ENCODE data around the gene CNTN5. TPM values are rescaled to one million over a fixed set of nuclear protein-coding genes. Genes with fewer than 3 reads are reported as not detected.

CNTN5 gene
- polyA plus RNA-seq, 1 donor (not counting 4 experiments of a cell fraction or from before 2014, with no cell fraction given), result not detected

GRCh38 chr11:100119176-100119575 lies 1098.4 kb downstream of the CNTN5 start:
- H3K27me3 ChIP-seq (ENCODE audit: control insufficient read depth, extremely low read depth, insufficient read depth, low read length), result no peaks in the 10 kb centered on the region
- DNase-seq (ENCODE audit: low read depth, low spot score), result no peak
- dilution Hi-C loops (cut with MboI; ENCODE audit: extremely low pct_ligation_motif_present, low sequenced_read_pairs), result no loop called here
- no peak overlapping the region for H3K4me2 ChIP-seq (ENCODE audit: control insufficient read depth, extremely low read depth, insufficient read depth, low read depth, low read length)
- H4K20me1 ChIP-seq (ENCODE audit: control insufficient read depth, extremely low read depth, insufficient read depth, low read length), result no peaks in the 10 kb centered on the region
- H3K9ac ChIP-seq (ENCODE audit: control insufficient read depth, extremely low read depth, insufficient read depth, low read length), result no peak overlapping the region
- H3K4me3 ChIP-seq (ENCODE audit: control insufficient read depth in 2 of 3, extremely low read depth in 1 of 3, insufficient read depth in 2 of 3, low read depth in 1 of 3, low read length in 3 of 3), result no peak overlapping the region
- H3K9me1 ChIP-seq (ENCODE audit: control insufficient read depth, extremely low read depth, insufficient read depth, low read length), result no peaks in the 10 kb centered on the region
- H3K9me3 ChIP-seq (ENCODE audit: control insufficient read depth, low read depth, low read length), result no peaks in the 10 kb centered on the region
- FAIRE-seq, result no peak
- H2AFZ ChIP-seq (ENCODE audit: control insufficient read depth, low read length), result no peak overlapping the region
- H3K27ac ChIP-seq (ENCODE audit: control insufficient read depth, insufficient read depth, low read length), result no peak overlapping the region
- H3K79me2 ChIP-seq (ENCODE audit: control insufficient read depth, insufficient read depth, low read length), result no peaks in the 10 kb centered on the region
- H3K36me3 ChIP-seq (ENCODE audit: control insufficient read depth in 2 of 2, extremely low read depth in 1 of 2, insufficient read depth in 2 of 2, low read length in 2 of 2), result no peaks in the 10 kb centered on the region
- no peak for TF ChIP-seq CTCF (optimal IDR thresholded peaks at IDR 0.05 in 1 of 3, IDR thresholded peaks at IDR 0.05 in 1 of 3, conservative IDR thresholded peaks at IDR 0.05 in 1 of 3; ENCODE audit: extremely low read depth in 1 of 3, insufficient read depth in 2 of 3, low read length in 3 of 3)
- no peak for TF ChIP-seq EZH2 (IDR thresholded peaks at IDR 0.05; ENCODE audit: low read length)
- H3K4me1 ChIP-seq (ENCODE audit: control insufficient read depth, extremely low read depth, insufficient read depth, low read length), result no peaks in the 10 kb centered on the region

DNA sequence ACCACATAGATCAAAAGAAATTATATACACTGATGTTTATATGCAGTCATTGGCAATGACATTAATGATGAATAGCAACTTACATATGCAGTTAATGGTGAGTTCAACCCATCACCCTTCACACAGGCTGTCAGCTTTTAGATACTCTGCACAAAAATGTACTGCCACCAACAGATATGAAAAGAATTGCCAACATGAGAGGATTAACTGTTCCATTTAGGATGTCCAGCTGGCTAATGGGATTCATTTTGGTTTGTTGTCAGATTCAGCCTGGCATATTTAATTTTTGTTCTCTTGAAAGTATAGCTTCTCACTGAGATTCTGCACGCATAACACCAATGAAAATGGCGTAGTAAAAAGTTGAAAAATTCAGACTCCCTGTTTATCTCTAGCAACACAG lies 1112.4 kb downstream of the CNTN5 start:
- H3K9ac ChIP-seq (ENCODE audit: control insufficient read depth, extremely low read depth, insufficient read depth, low read length), result no peak overlapping the region
- H3K27me3 ChIP-seq (ENCODE audit: control insufficient read depth, extremely low read depth, insufficient read depth, low read length), result no peaks in the 10 kb centered on the region
- no peaks in the 10 kb centered on the region for H3K4me1 ChIP-seq (ENCODE audit: control insufficient read depth, extremely low read depth, insufficient read depth, low read length)
- no peak overlapping the region for H3K27ac ChIP-seq (ENCODE audit: control insufficient read depth, insufficient read depth, low read length)
- no peak for DNase-seq (ENCODE audit: low read depth, low spot score)
- no peaks in the 10 kb centered on the region for H3K9me3 ChIP-seq (ENCODE audit: control insufficient read depth, low read depth, low read length)
- H4K20me1 ChIP-seq (ENCODE audit: control insufficient read depth, extremely low read depth, insufficient read depth, low read length), result no peaks in the 10 kb centered on the region
- H3K4me2 ChIP-seq (ENCODE audit: control insufficient read depth, extremely low read depth, insufficient read depth, low read depth, low read length), result no peak overlapping the region
- no peaks in the 10 kb centered on the region for H3K9me1 ChIP-seq (ENCODE audit: control insufficient read depth, extremely low read depth, insufficient read depth, low read length)
- H3K4me3 ChIP-seq (ENCODE audit: control insufficient read depth in 2 of 3, extremely low read depth in 1 of 3, insufficient read depth in 2 of 3, low read depth in 1 of 3, low read length in 3 of 3), result no peak overlapping the region
- FAIRE-seq, result no peak
- H3K36me3 ChIP-seq (ENCODE audit: control insufficient read depth in 2 of 2, extremely low read depth in 1 of 2, insufficient read depth in 2 of 2, low read length in 2 of 2), result no peaks in the 10 kb centered on the region
- TF ChIP-seq CTCF (optimal IDR thresholded peaks at IDR 0.05 in 1 of 3, IDR thresholded peaks at IDR 0.05 in 1 of 3, conservative IDR thresholded peaks at IDR 0.05 in 1 of 3; ENCODE audit: extremely low read depth in 1 of 3, insufficient read depth in 2 of 3, low read length in 3 of 3) (no peak), EZH2 (IDR thresholded peaks at IDR 0.05; ENCODE audit: low read length) (no peak)
- dilution Hi-C loops (cut with MboI; ENCODE audit: extremely low pct_ligation_motif_present, low sequenced_read_pairs), result no loop called here
- H3K79me2 ChIP-seq (ENCODE audit: control insufficient read depth, insufficient read depth, low read length), result no peaks in the 10 kb centered on the region
- H2AFZ ChIP-seq (ENCODE audit: control insufficient read depth, low read length), result no peak overlapping the region
